ENCODE results near the gene FRMD7.

DNA sequence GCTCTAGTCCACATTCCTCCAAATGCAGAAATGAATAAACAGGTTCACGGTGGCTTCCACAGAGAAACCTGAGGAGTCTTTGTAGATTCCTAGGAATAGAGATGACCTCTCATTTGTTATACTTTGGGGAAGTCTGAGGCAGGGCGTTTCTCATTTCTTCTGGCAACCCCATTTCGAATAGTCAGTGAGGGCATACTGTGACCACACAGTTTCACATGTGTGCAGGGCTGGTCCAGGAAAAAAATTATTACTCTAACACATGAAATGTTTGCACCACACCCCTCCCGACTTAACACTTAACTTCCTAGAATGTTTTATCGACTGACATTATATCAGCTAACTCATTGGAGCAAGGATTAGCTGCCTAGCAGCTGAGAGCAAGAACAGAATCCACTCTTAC is 12.0 kb downstream of the FRMD7 start:
- TF ChIP-seq, protein P1, sequence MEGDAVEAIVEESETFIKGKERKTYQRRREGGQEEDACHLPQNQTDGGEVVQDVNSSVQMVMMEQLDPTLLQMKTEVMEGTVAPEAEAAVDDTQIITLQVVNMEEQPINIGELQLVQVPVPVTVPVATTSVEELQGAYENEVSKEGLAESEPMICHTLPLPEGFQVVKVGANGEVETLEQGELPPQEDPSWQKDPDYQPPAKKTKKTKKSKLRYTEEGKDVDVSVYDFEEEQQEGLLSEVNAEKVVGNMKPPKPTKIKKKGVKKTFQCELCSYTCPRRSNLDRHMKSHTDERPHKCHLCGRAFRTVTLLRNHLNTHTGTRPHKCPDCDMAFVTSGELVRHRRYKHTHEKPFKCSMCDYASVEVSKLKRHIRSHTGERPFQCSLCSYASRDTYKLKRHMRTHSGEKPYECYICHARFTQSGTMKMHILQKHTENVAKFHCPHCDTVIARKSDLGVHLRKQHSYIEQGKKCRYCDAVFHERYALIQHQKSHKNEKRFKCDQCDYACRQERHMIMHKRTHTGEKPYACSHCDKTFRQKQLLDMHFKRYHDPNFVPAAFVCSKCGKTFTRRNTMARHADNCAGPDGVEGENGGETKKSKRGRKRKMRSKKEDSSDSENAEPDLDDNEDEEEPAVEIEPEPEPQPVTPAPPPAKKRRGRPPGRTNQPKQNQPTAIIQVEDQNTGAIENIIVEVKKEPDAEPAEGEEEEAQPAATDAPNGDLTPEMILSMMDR (IDR thresholded peaks at IDR 0.05): no peak
- no peak for TF ChIP-seq POLR2A (IDR thresholded peaks at IDR 0.05)

Measured in stomach (tissue), 4 donors.